Left lung (tissue), 10 donors: ENCODE data around the gene CASK. TPM values are rescaled to one million over a fixed set of nuclear protein-coding genes. Genes with fewer than 3 reads are reported as not detected.

Experiments
- ATAC-seq: fragments of 200-7000 bp; cut with Tn5 transposase; one replicate; pipeline ENCODE4 v1.9.1; 2020; ENCODE audit warnings: moderate library complexity
- DNase-seq, 4 donors: peaks; one replicate each; pipeline ENCODE4 v3.0.0-alpha.2; 2013 to 2020
- H3K27ac ChIP-seq, 2 donors: fragments of 200-600 bp; sonication (generic) in 1 of 2; one replicate each; pipeline versions ENCODE4 v1.5.0 to v1.8.0; 2020 to 2021
- H3K27me3 ChIP-seq, 2 donors: fragments of 200-600 bp; sonication (generic) in 1 of 2; one replicate each; pipeline versions ENCODE4 v1.5.0 to v1.8.0; 2020 to 2021
- H3K36me3 ChIP-seq, 2 donors: fragments of 200-600 bp; sonication (generic) in 1 of 2; one replicate each; pipeline versions ENCODE4 v1.5.0 to v1.8.0; 2020 to 2021
- H3K4me1 ChIP-seq, 2 donors: fragments of 200-600 bp; one replicate each; pipeline ENCODE4 v1.8.0; 2021
- H3K4me3 ChIP-seq, 2 donors: fragments of 200-600 bp; sonication (generic) in 1 of 2; one replicate each; pipeline versions ENCODE4 v1.5.0 to v1.8.0; 2020 to 2021; ENCODE audit warnings: mild to moderate bottlenecking in 1 of 2
- H3K9me3 ChIP-seq, 2 donors: fragments of 200-600 bp; sonication (generic) in 1 of 2; one replicate each; pipeline versions ENCODE4 v1.5.0 to v1.8.0; 2020 to 2021
- intact Hi-C, 2 donors: fragments of 100-400 bp; cut with DNase I; formaldehyde crosslinking; loops; one replicate each; pipeline versions ENCODE4 v1.11.2 to v1.14.2; 2022
- polyA plus RNA-seq, 6 donors: library from polyadenylated mRNA; unstranded; fragments of 120-200 nt; gene quantifications; one replicate each; pipeline ENCODE4 v1.2.1, GENCODE V29; 2013; ENCODE audit not compliant: insufficient read length in 6 of 6
- total RNA-seq, 2 donors: library from RNA; stranded (reverse); fragmentation: NEBNext Ultra II Directional; extraction: Animal tissue kit (Norgen Biotek cat#: 25700); gene quantifications; one replicate each; pipeline ENCODE4 v1.2.1, GENCODE V29; 2021
- TF ChIP-seq, protein P1 (sequence below), 2 donors: fragments of 200-600 bp; sonication (generic) in 1 of 2; IDR thresholded peaks; one replicate each; pipeline versions ENCODE4 v1.5.0 to v1.8.0; 2021; ENCODE audit warnings: antibody characterized with exemption in 2 of 2
- donor health status: DM: no; HTN: yes; CAD: no.
- donor health status: DM: no; HTN: no; CAD: no.

Gene CASK
- total and polyA plus RNA-seq, 8 donors = 48.2 to 70.7 (median 56.9) TPM

DNA sequence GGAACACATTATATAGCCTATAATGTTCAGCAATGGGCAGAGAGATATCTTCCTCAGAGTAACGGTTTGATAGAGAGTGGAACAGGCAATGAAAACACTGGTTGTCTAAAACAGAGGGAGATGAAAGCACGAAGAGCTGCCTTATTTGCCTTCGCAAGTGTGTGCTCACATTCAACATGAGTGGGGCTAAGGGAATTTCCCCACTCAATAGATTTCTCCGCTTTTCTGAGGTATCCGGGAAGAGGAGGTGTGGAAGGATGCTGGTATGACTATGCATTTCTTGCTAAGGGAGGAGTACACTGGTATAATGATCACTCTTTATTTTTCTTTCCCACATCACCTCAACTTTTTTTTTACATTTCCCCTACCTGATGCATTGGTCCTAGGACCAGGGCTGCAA is 207.1 kb downstream of the CASK start:
- intact Hi-C loops = no loop called here
- Histone ChIP-seq H3K9me3 (peaks cover 0 to 7% of the 10 kb centered on the region in 2 donors), H3K27me3 (no peaks in the 10 kb centered on the region), H3K27ac (no peak overlapping the region), H3K36me3 (peaks cover 0 to 2% of the 10 kb centered on the region in 2 donors), H3K4me3 (no peak overlapping the region), H3K4me1 (peaks cover 0 to 9% of the 10 kb centered on the region in 2 donors)
- ATAC-seq = no peak
- TF ChIP-seq, protein P1, sequence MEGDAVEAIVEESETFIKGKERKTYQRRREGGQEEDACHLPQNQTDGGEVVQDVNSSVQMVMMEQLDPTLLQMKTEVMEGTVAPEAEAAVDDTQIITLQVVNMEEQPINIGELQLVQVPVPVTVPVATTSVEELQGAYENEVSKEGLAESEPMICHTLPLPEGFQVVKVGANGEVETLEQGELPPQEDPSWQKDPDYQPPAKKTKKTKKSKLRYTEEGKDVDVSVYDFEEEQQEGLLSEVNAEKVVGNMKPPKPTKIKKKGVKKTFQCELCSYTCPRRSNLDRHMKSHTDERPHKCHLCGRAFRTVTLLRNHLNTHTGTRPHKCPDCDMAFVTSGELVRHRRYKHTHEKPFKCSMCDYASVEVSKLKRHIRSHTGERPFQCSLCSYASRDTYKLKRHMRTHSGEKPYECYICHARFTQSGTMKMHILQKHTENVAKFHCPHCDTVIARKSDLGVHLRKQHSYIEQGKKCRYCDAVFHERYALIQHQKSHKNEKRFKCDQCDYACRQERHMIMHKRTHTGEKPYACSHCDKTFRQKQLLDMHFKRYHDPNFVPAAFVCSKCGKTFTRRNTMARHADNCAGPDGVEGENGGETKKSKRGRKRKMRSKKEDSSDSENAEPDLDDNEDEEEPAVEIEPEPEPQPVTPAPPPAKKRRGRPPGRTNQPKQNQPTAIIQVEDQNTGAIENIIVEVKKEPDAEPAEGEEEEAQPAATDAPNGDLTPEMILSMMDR (IDR thresholded peaks at IDR 0.05) = no peak
- no peak for DNase-seq

GRCh38 chrX:41711021-41711667 is 212.2 kb downstream of the CASK start:
- H3K4me3 ChIP-seq = no peak overlapping the region
- no peaks in the 10 kb centered on the region for H3K4me1 ChIP-seq
- no peaks in the 10 kb centered on the region for H3K36me3 ChIP-seq
- H3K9me3 ChIP-seq = no peaks in the 10 kb centered on the region
- TF ChIP-seq, protein P1 (IDR thresholded peaks at IDR 0.05) = no peak
- DNase-seq (no peak), ATAC-seq (no peak)
- no peak overlapping the region for H3K27ac ChIP-seq
- H3K27me3 ChIP-seq = no peaks in the 10 kb centered on the region
- intact Hi-C loops = no loop called here

DNA sequence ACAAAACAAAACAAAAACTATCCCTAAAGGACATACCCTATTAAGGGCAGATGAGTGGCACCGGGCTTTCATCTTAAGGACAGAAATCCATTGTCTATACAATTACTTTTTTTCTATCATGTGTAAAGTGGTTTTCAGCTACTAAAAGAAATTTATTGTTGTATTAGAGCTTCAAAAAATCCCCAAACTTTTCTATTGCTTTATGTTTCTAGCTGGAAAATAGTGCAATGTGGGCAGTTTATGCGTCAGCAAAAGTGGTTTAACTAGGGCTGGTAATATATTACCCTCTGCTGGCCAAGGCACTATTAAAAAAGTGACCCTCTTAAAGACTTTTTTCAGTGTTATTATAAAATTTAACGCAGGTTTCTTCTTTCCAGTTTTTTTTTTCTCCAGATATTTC is 214.9 kb downstream of the CASK start:
- DNase-seq (no peak), ATAC-seq (no peak)
- Histone ChIP-seq H3K9me3 (no peaks in the 10 kb centered on the region), H3K4me1 (peaks cover 0 to 10% of the 10 kb centered on the region in 2 donors), H3K36me3 (no peaks in the 10 kb centered on the region), H3K27ac (no peak overlapping the region), H3K27me3 (no peaks in the 10 kb centered on the region), H3K4me3 (no peak overlapping the region)
- intact Hi-C loops = no loop called here
- TF ChIP-seq, protein P1 (IDR thresholded peaks at IDR 0.05) = no peak

- H3K9me3 ChIP-seq = no peaks in the 10 kb centered on the region
- H3K27me3 ChIP-seq = no peaks in the 10 kb centered on the region
- no peak for DNase-seq
- no peak overlapping the region for H3K4me3 ChIP-seq
- peaks cover 0 to 10% of the 10 kb centered on the region in 2 donors for H3K4me1 ChIP-seq
- H3K36me3 ChIP-seq = no peaks in the 10 kb centered on the region
- TF ChIP-seq, protein P1 (IDR thresholded peaks at IDR 0.05) = no peak
- ATAC-seq = no peak
- no peak overlapping the region for H3K27ac ChIP-seq
- intact Hi-C loops = no loop called here
These were observed 216.1 kb downstream of the CASK start for GRCh38 chrX:41707218-41707617.

GRCh38 chrX:41705680-41706374 is 217.5 kb downstream of the CASK start:
- Histone ChIP-seq H3K4me1 (peaks cover 0 to 10% of the 10 kb centered on the region in 2 donors), H3K9me3 (no peaks in the 10 kb centered on the region), H3K27ac (peak overlapping the region in 1 of 2 donors; percentile 82), H3K36me3 (no peaks in the 10 kb centered on the region), H3K4me3 (no peak overlapping the region), H3K27me3 (no peaks in the 10 kb centered on the region)
- DNase-seq (no peak), ATAC-seq (peak; percentile 54)
- intact Hi-C loops = no loop called here
- TF ChIP-seq, protein P1 (IDR thresholded peaks at IDR 0.05) = no peak
